Metanephros (tissue), 2 donors: ENCODE results near the gene HSPD1. TPM values are rescaled to one million over a fixed set of nuclear protein-coding genes. Genes with fewer than 3 reads are reported as not detected.

Experiments used
- small RNA-seq: library from RNA; depleted of rRNA; stranded (forward); fragments of <200 nt; gene quantifications from one replicate; pipeline ENCODE3, GENCODE V24; 2014; ENCODE audit warnings: low replicate concordance
- total RNA-seq: library from RNA; depleted of rRNA; stranded (reverse); fragments of >200 nt; gene quantifications from one replicate; pipeline ENCODE4 v1.2.3, GENCODE V29; 2014

HSPD1 gene
- total RNA-seq = 343 TPM

GRCh38 chr2:197499594-197500502 is at the start of gene HSPD1, which contains the start of gene HSPE1:
TSS of gene HSPD1 (minus strand) at chr2:197499840. CDS start at chr2:197498848, 992 bp downstream.
TSS of gene HSPE1 (plus strand) at chr2:197500379. CDS start at chr2:197500437, 58 bp downstream.

DNA sequence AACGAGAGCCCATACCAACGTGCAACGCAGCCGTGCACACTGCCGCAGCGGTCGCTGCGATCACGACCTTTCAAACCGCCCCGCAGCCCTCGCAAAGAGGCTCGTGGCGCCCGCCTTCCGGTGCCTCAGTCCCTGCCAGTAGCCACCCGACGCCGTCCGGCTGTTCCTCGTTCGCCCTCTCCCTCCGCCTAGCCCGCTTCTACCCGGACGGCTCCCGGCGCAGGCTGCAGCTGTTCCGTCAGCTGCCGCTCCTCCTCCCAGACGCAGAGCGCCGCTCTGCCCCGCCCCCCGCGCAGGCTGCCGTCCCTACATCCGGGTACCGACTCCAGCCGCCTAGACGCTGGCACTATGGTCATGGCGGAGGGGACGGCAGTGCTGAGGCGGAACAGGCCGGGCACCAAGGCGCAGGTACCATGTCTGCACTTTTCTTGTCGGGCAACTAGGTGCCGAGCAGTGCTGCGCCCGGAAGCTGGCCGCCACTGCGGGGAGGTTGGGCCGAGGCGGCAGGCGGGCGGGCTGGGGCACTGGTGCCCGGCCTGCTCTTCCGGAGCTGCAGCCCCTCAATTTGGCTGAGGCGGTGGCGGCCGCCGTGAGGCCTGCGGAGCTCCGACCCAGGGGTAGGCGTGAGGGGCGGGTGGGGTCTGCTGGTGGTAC is 16.2 kb upstream of the HSPD1 start, which contains the start of gene MOB4:
MOB4 (plus strand) TSS at position 328 of the 654 bp plus-strand sequence; CDS start at position 349, 21 bp downstream.

GRCh38 chr2:197453123-197453913 is 46.3 kb downstream of the HSPD1 start, which contains the start of gene COQ10B:
TSS of gene COQ10B (plus strand) at chr2:197453552. CDS start at chr2:197453561, 9 bp downstream.

Small RNAs within 50 kb of the gene (small RNA-seq; reads per million reads assigned to genes)
- gene AC020550.1 = not detected
- not detected for gene RNU6-1029P

Other genes with a start within 250 kb of the HSPD1 start
- 44.1 TPM for gene ANKRD44, start 189.1 kb downstream of the HSPD1 start, total RNA-seq
- 419 TPM for gene SF3B1, start 64.8 kb downstream of the HSPD1 start, total RNA-seq
- gene COQ10B, start 46.3 kb downstream of the HSPD1 start, total RNA-seq = 16.2 TPM
- gene HSPE1, start 539 bp upstream of the HSPD1 start, total RNA-seq = 174 TPM
- gene MOB4, start 16.2 kb upstream of the HSPD1 start, total RNA-seq = 40.2 TPM
- 12.9 TPM for gene RFTN2, start 175.7 kb upstream of the HSPD1 start, total RNA-seq
- 9.1 TPM for gene MARS2, start 205.5 kb upstream of the HSPD1 start, total RNA-seq